ENCODE results near the gene LATS2. TPM values are rescaled to one million over a fixed set of nuclear protein-coding genes. Genes with fewer than 3 reads are reported as not detected.

Gene LATS2
- total RNA-seq, 1 donor from 2014 or later = 58.3 TPM

GRCh38 chr13:21101865-21102576, 40.6 kb upstream of the LATS2 start:
- H3K27ac Mint-ChIP-seq (ENCODE audit: unreplicated experiment) = no peak overlapping the region
- H3K4me1 Mint-ChIP-seq (ENCODE audit: unreplicated experiment) = peaks cover 17% of the 10 kb centered on the region
- no peaks in the 10 kb centered on the region for H3K9me3 Mint-ChIP-seq (ENCODE audit: unreplicated experiment)
- H3K36me3 Mint-ChIP-seq (ENCODE audit: unreplicated experiment) = no peaks in the 10 kb centered on the region
- no peak overlapping the region for H3K4me3 Mint-ChIP-seq (ENCODE audit: unreplicated experiment)
- TF ChIP-seq, protein P1, sequence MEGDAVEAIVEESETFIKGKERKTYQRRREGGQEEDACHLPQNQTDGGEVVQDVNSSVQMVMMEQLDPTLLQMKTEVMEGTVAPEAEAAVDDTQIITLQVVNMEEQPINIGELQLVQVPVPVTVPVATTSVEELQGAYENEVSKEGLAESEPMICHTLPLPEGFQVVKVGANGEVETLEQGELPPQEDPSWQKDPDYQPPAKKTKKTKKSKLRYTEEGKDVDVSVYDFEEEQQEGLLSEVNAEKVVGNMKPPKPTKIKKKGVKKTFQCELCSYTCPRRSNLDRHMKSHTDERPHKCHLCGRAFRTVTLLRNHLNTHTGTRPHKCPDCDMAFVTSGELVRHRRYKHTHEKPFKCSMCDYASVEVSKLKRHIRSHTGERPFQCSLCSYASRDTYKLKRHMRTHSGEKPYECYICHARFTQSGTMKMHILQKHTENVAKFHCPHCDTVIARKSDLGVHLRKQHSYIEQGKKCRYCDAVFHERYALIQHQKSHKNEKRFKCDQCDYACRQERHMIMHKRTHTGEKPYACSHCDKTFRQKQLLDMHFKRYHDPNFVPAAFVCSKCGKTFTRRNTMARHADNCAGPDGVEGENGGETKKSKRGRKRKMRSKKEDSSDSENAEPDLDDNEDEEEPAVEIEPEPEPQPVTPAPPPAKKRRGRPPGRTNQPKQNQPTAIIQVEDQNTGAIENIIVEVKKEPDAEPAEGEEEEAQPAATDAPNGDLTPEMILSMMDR (IDR thresholded peaks at IDR 0.05) = no peak
- H3K27me3 Mint-ChIP-seq (ENCODE audit: unreplicated experiment) = no peaks in the 10 kb centered on the region
- no peak for DNase-seq (ENCODE audit: extremely low spot score, unreplicated experiment)

- no peaks in the 10 kb centered on the region for H3K9me3 Mint-ChIP-seq (ENCODE audit: unreplicated experiment)
- H3K4me3 Mint-ChIP-seq (ENCODE audit: unreplicated experiment) = no peak overlapping the region
- peaks cover 13% of the 10 kb centered on the region for H3K4me1 Mint-ChIP-seq (ENCODE audit: unreplicated experiment)
- no peaks in the 10 kb centered on the region for H3K27me3 Mint-ChIP-seq (ENCODE audit: unreplicated experiment)
- H3K27ac Mint-ChIP-seq (ENCODE audit: unreplicated experiment) = no peak overlapping the region
- no peak for DNase-seq (ENCODE audit: extremely low spot score, unreplicated experiment)
- TF ChIP-seq, protein P1 (IDR thresholded peaks at IDR 0.05) = no peak
- no peaks in the 10 kb centered on the region for H3K36me3 Mint-ChIP-seq (ENCODE audit: unreplicated experiment)
Measured at GRCh38 chr13:21100994-21101757, 39.8 kb upstream of the LATS2 start.

GRCh38 chr13:21100211-21100610, 38.8 kb upstream of the LATS2 start:
- Mint-ChIP-seq H3K27me3 (ENCODE audit: unreplicated experiment) (no peaks in the 10 kb centered on the region), H3K4me1 (ENCODE audit: unreplicated experiment) (peaks cover 9% of the 10 kb centered on the region), H3K9me3 (ENCODE audit: unreplicated experiment) (no peaks in the 10 kb centered on the region), H3K4me3 (ENCODE audit: unreplicated experiment) (no peak overlapping the region), H3K27ac (ENCODE audit: unreplicated experiment) (no peak overlapping the region), H3K36me3 (ENCODE audit: unreplicated experiment) (no peaks in the 10 kb centered on the region)
- TF ChIP-seq, protein P1 (IDR thresholded peaks at IDR 0.05) = no peak
- DNase-seq (ENCODE audit: extremely low spot score, unreplicated experiment) = no peak

- Mint-ChIP-seq H3K36me3 (ENCODE audit: unreplicated experiment) (no peaks in the 10 kb centered on the region), H3K9me3 (ENCODE audit: unreplicated experiment) (no peaks in the 10 kb centered on the region), H3K27me3 (ENCODE audit: unreplicated experiment) (peaks cover 2% of the 10 kb centered on the region), H3K4me3 (ENCODE audit: unreplicated experiment) (no peak overlapping the region), H3K4me1 (ENCODE audit: unreplicated experiment) (peaks cover 2% of the 10 kb centered on the region), H3K27ac (ENCODE audit: unreplicated experiment) (no peak overlapping the region)
- DNase-seq (ENCODE audit: extremely low spot score, unreplicated experiment) = no peak
- TF ChIP-seq, protein P1 (IDR thresholded peaks at IDR 0.05) = no peak
Measured at GRCh38 chr13:21095311-21095710, 33.9 kb upstream of the LATS2 start.

GRCh38 chr13:21089830-21090229, 28.4 kb upstream of the LATS2 start:
- Mint-ChIP-seq H3K27me3 (ENCODE audit: unreplicated experiment) (peaks cover 2% of the 10 kb centered on the region), H3K27ac (ENCODE audit: unreplicated experiment) (no peak overlapping the region), H3K9me3 (ENCODE audit: unreplicated experiment) (no peaks in the 10 kb centered on the region), H3K4me1 (ENCODE audit: unreplicated experiment) (peaks cover 6% of the 10 kb centered on the region), H3K36me3 (ENCODE audit: unreplicated experiment) (no peaks in the 10 kb centered on the region), H3K4me3 (ENCODE audit: unreplicated experiment) (no peak overlapping the region)
- no peak for DNase-seq (ENCODE audit: extremely low spot score, unreplicated experiment)
- TF ChIP-seq, protein P1 (IDR thresholded peaks at IDR 0.05) = no peak

All from osteocyte (in vitro differentiated cells).